GM12878 (cell line): ENCODE measurements around the gene FKBP1B. TPM values are rescaled to one million over a fixed set of nuclear protein-coding genes. Genes with fewer than 3 reads are reported as not detected.

ENCODE experiments used
- ATAC-seq: fragments of 200-7000 bp; cut with Tn5 transposase; 3 replicates; pipeline ENCODE4 v1.9.1; 2020; ENCODE audit warnings: mild to moderate bottlenecking, moderate library complexity
- BruUV-seq: library from RNA; stranded (reverse); fragments of 400-500 nt; replicated peaks from 2 replicates; lab custom pipeline; 2021; lab: Mats Ljungman, UMichigan
- CTCF ChIA-PET: fragments of 300-600 bp; sonication (Branson Sonifier 250); formaldehyde crosslinking; extraction: SDS; loops from one replicate; lab custom pipeline; 2021; ENCODE audit warnings: inconsistent platforms; lab: Yijun Ruan, JAX
- POLR2A ChIA-PET: fragments of 350-600 bp; formaldehyde crosslinking; extraction: SDS; loops from one replicate; lab custom pipeline; 2021; ENCODE audit warnings: inconsistent platforms; lab: Charles Lee
- RAD21 ChIA-PET: fragments of 300-600 bp; sonication (Branson Sonifier 250); formaldehyde crosslinking; loops from one replicate; lab custom pipeline; 2023; ENCODE audit warnings: antibody characterized with exemption; ENCODE audit not compliant: unreplicated experiment; lab: Charles Lee
- SMC1A ChIA-PET: fragments of 300-600 bp; sonication (Branson Sonifier 250); formaldehyde crosslinking; loops from one replicate; lab custom pipeline; 2023; ENCODE audit not compliant: unreplicated experiment, uncharacterized antibody; lab: Charles Lee
- DNase-seq: peaks from one replicate; pipeline ENCODE4 v3.0.0-alpha.2; 2011; ENCODE audit warnings: low read depth, low spot score
- FAIRE-seq: peaks from 3 replicates; lab custom pipeline; 2011; peaks lifted over from hg19 to GRCh38; lab: Jason Lieb, UNC
- H2AFZ ChIP-seq: 2 replicates; pipeline ENCODE4 v1.6.0; 2011; ENCODE audit warnings: low read depth, low read length, control low read depth; ENCODE audit not compliant: control insufficient read depth
- H3K27ac ChIP-seq: 2 replicates; pipeline ENCODE4 v1.5.1; 2011; ENCODE audit warnings: control low read depth; ENCODE audit not compliant: control insufficient read depth, insufficient read depth
- H3K27me3 ChIP-seq, 2 experiments: replicated peaks in 1 of 2; 2 replicates each; pipeline versions ENCODE4 v1.6.0 to v1.6.1; 2011; ENCODE audit warnings: low read length in 1 of 2; ENCODE audit not compliant: control insufficient read depth in 2 of 2, insufficient read depth in 2 of 2
- H3K36me3 ChIP-seq, 2 experiments: 2 replicates each; pipeline ENCODE4 v1.5.1; 2011; ENCODE audit warnings: low read length in 1 of 2; ENCODE audit not compliant: control insufficient read depth in 2 of 2, insufficient read depth in 2 of 2
- H3K4me1 ChIP-seq: 2 replicates; pipeline ENCODE4 v1.6.1; 2011; ENCODE audit warnings: mild to moderate bottlenecking, low read length, moderate library complexity, mixed read lengths; ENCODE audit not compliant: control insufficient read depth, insufficient read depth
- H3K4me2 ChIP-seq: 2 replicates; pipeline ENCODE4 v1.6.0; 2011; ENCODE audit warnings: control low read depth; ENCODE audit not compliant: control insufficient read depth, insufficient read depth
- H3K4me3 ChIP-seq: fragments of 200-600 bp; sonication (generic); 2 replicates; pipeline ENCODE4 v1.5.1; 2016
- H3K79me2 ChIP-seq: 2 replicates; pipeline ENCODE4 v1.6.0; 2011; ENCODE audit warnings: low read length; ENCODE audit not compliant: control insufficient read depth, insufficient read depth
- H3K9ac ChIP-seq: 2 replicates; pipeline ENCODE4 v1.8.0; 2011; ENCODE audit warnings: low read length, control low read depth, mixed read lengths; ENCODE audit not compliant: control insufficient read depth, insufficient read depth
- H3K9me3 ChIP-seq: replicated peaks from 3 replicates; pipeline ENCODE4 v1.5.1; 2011; ENCODE audit warnings: mild to moderate bottlenecking, low read length; ENCODE audit not compliant: control insufficient read depth, insufficient read depth
- H4K20me1 ChIP-seq: 2 replicates; pipeline ENCODE4 v1.6.0; 2011; ENCODE audit not compliant: control insufficient read depth, insufficient read depth
- BMI1 ChIP-seq: fragments of 450-650 bp; IDR thresholded peaks from 2 replicates; pipeline ENCODE4 v1.6.1; 2016; ENCODE audit warnings: mild to moderate bottlenecking, moderate library complexity, borderline replicate concordance
- IKZF1 ChIP-seq: fragments of 450-650 bp; conservative IDR thresholded peaks from 2 replicates; pipeline ENCODE4 v1.6.1; 2017; ENCODE audit warnings: antibody characterized with exemption, mild to moderate bottlenecking
- MEF2A ChIP-seq: IDR thresholded peaks from 2 replicates; pipeline ENCODE4 v1.6.1; 2011; ENCODE audit warnings: low read depth, mild to moderate bottlenecking, low read length, moderate library complexity; ENCODE audit not compliant: insufficient read depth
- NRF1 ChIP-seq: conservative IDR thresholded peaks from 2 replicates; pipeline ENCODE4 v1.6.1; 2011; ENCODE audit warnings: mild to moderate bottlenecking, low read depth, low read length, improper control_type of control experiment
- RAD21 ChIP-seq: IDR thresholded peaks from 2 replicates; pipeline ENCODE4 v1.6.1; 2011; ENCODE audit warnings: mild to moderate bottlenecking, low read depth, low read length, moderate library complexity; ENCODE audit not compliant: insufficient read depth
- RB1 ChIP-seq: fragments of 450-650 bp; formaldehyde crosslinking; IDR thresholded peaks from 2 replicates; pipeline ENCODE4 v1.6.1; 2017; ENCODE audit warnings: mild to moderate bottlenecking, borderline replicate concordance
- RFX5 ChIP-seq: IDR thresholded peaks from 2 replicates; pipeline ENCODE4 v1.6.1; 2011; ENCODE audit warnings: low read depth, low read length, improper control_type of control experiment
- SMC3 ChIP-seq: IDR thresholded peaks from 2 replicates; pipeline ENCODE4 v1.6.1; 2011; ENCODE audit warnings: low read length, improper control_type of control experiment, borderline replicate concordance
- SPI1 ChIP-seq: IDR thresholded peaks from 2 replicates; pipeline ENCODE4 v1.6.1; 2011; ENCODE audit warnings: low read depth, mild to moderate bottlenecking, low read length, moderate library complexity, borderline replicate concordance; ENCODE audit not compliant: insufficient read depth
- TCF3 ChIP-seq: IDR thresholded peaks from 2 replicates; pipeline ENCODE4 v1.6.1; 2012; ENCODE audit warnings: low read depth, mild to moderate bottlenecking, low read length, borderline replicate concordance; ENCODE audit not compliant: insufficient read depth
- YBX1 ChIP-seq: fragments of 450-650 bp; IDR thresholded peaks from 2 replicates; pipeline ENCODE4 v1.6.1; 2016; ENCODE audit warnings: antibody characterized with exemption
- ZBTB33 ChIP-seq: fragments of 450-650 bp; IDR thresholded peaks from 2 replicates; pipeline ENCODE4 v1.6.1; 2017; ENCODE audit warnings: mild to moderate bottlenecking
- WGBS: methylation state at CpG from one replicate; pipeline ENCODE4 v1.1.6; 2016; ENCODE audit warnings: low lambda C conversion rate; ENCODE audit not compliant: insufficient replicate concordance, insufficient coverage; ENCODE audit errors: missing lambda C conversion rate; 5-methylcytosine and 5-hydroxymethylcytosine counted together
- in situ Hi-C: fragments of 300-500 bp; cut with MboI; formaldehyde crosslinking; loops from 9 replicates; pipeline ENCODE4 v1.14.3; 2018; ENCODE audit warnings: mixed read lengths
- intact Hi-C: fragments of 100-400 bp; cut with micrococcal nuclease; formaldehyde crosslinking; loops from one replicate; pipeline ENCODE4 v1.14.2; 2022; ENCODE audit not compliant: unreplicated experiment
- polyA plus RNA-seq, 11 experiments: library from polyadenylated mRNA; depleted of rRNA in 4 of 11; unstranded in 6 of 11; stranded (reverse) in 5 of 11; fragments of >200 nt; fragmentation: Nextera tagmentation in 4 of 11; fragmentation: Illumina TruSeq in 1 of 11; extraction: Ambion mirVana in 4 of 11; extraction: Trizol in 1 of 11; gene quantifications; 1 replicate in 1 of 11; 2 replicates in 10 of 11; pipeline versions ENCODE4 v1.2.1 to v1.2.3, GENCODE V29; 2011 to 2016; ENCODE audit warnings: inconsistent platforms in 2 of 11, missing spikeins in 2 of 11, low read depth in 1 of 11
- total RNA-seq, 4 experiments: library from RNA; depleted of rRNA in 3 of 4; stranded (reverse); fragments of >200 nt in 3 of 4; fragmentation: Illumina TruSeq in 1 of 4; extraction: Trizol in 1 of 4; gene quantifications; 2 replicates each; pipeline versions ENCODE4 v1.2.1 to v1.2.3, GENCODE V29; 2013 to 2021

FKBP1B gene
- total and polyA plus RNA-seq, 10 of the 15 experiments (the other 5 are each of a cell fraction or from before 2014, with no cell fraction given) = 0.18 to 0.53 (median 0.24) TPM

DNA sequence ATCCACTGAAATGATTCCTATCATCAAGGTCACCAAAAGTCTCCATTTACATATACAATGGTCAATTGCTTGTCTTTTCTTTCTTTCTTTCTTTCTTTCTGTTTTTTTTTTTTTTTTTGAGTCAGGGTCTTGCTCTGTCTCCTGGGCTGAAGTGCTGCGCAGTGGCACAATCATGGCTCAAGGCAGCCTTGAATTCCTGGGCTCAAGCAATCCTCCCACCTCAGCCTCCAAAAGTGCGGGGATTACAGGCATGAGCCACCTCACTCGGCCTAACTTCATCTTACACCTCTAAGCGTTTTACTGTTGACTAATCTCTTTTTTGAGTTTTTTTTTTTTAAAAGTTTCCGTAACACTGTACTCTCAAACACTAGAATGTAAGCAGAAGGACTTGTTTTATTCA is 25.7 kb downstream of the FKBP1B start:
- ChIA-PET SMC1A (no interaction called here), POLR2A (no interaction called here), RAD21 (interaction anchor here (0.7 to 2.6 kb wide), 2 partner anchors 9 to 149 kb away, joined by 3 to 45 read pairs; partner anchors contain the start of genes ATAD2B and TP53I3), CTCF (no interaction called here)
- no peaks in the 10 kb centered on the region for H4K20me1 ChIP-seq
- in situ Hi-C loops = no loop called here
- H3K79me2 ChIP-seq = peaks cover 27% of the 10 kb centered on the region
- no peaks in the 10 kb centered on the region for H3K27me3 ChIP-seq
- no TSS peak for BruUV-seq
- intact Hi-C loops = no loop called here
- H2AFZ ChIP-seq = no peak overlapping the region
- TF ChIP-seq RB1 (no peak), RAD21 (no peak)
- FAIRE-seq (no peak), DNase-seq (no peak), ATAC-seq (no peak)
- peak overlapping the region; percentile 93 for H3K9ac ChIP-seq
- peak overlapping the region; percentile 85; the same call in 1 of the 2 replicates for H3K27ac ChIP-seq
- H3K36me3 ChIP-seq = no peaks in the 10 kb centered on the region; a peak in 1 of 4 replicates
- H3K9me3 ChIP-seq = no peaks in the 10 kb centered on the region; the same call in 2 of the 3 replicates
- peak overlapping the region; percentile 89 for H3K4me3 ChIP-seq
- H3K4me1 ChIP-seq = peaks cover 9% of the 10 kb centered on the region
- H3K4me2 ChIP-seq = peak overlapping the region; percentile 89
- 26% methylated on average over 4 of the region's 5 CpGs for WGBS

- in situ Hi-C loops = no loop called here
- TF ChIP-seq RFX5 (peak; percentile 62; the same call in 1 of the 2 replicates), MEF2A (peak; percentile 83), SPI1 (peak; percentile 55; the same call in 1 of the 2 replicates), IKZF1 (peak; percentile 97), NRF1 (no peak; the same call in 1 of the 2 replicates), SMC3 (no peak), BMI1 (no peak), ZBTB33 (peak; percentile 81), TCF3 (no peak), YBX1 (no peak)
Observed at GRCh38 chr2:24075915-24076848, 26.6 kb downstream of the FKBP1B start, which contains the start of gene SF3B6. SF3B6 (minus strand) TSS chr2:24076326; CDS start chr2:24076229, 97 bp downstream.

More at GRCh38 chr2:24075915-24076848, 26.6 kb downstream of the FKBP1B start, which contains the start of gene SF3B6:
- under 1% methylated on average over 54 of the region's 64 CpGs for WGBS
- Histone ChIP-seq H3K79me2 (peaks cover 27% of the 10 kb centered on the region), H3K27me3 (no peaks in the 10 kb centered on the region), H3K9me3 (no peaks in the 10 kb centered on the region; the same call in 2 of the 3 replicates), H3K4me3 (peak within 1 kb of the TSS; percentile 89), H2AFZ (peak within 1 kb of the TSS; percentile 97), H3K36me3 (no peaks in the 10 kb centered on the region; a peak in 1 of 4 replicates), H4K20me1 (no peaks in the 10 kb centered on the region), H3K9ac (peak within 1 kb of the TSS; percentile 93), H3K4me2 (peak within 1 kb of the TSS; percentile 89), H3K27ac (peak within 1 kb of the TSS; percentile 85), H3K4me1 (peaks cover 9% of the 10 kb centered on the region)
- ATAC-seq (peak; percentile 95), FAIRE-seq (peak; percentile 90), DNase-seq (peak; percentile 98)
- POLR2A ChIA-PET = interaction anchor here (0.5 to 2.0 kb wide), 11 partner anchors 8 to 308 kb away, joined by 3 to 16 read pairs (median 4); partner anchors contain the start of genes ATAD2B, TP53I3 and WDCP
- TSS peak; percentile 78 for BruUV-seq
- SMC1A ChIA-PET = interaction anchor here (0.8 to 4.0 kb wide), 7 partner anchors 29 to 243 kb away, joined by 3 to 24 read pairs (median 3); partner anchors contain the start of genes ATAD2B and WDCP
- CTCF ChIA-PET = interaction anchor here (1.4 to 3.8 kb wide), 5 partner anchors 8 to 252 kb away, joined by 5 to 34 read pairs (median 12); partner anchors contain the start of genes ATAD2B, TP53I3 and WDCP
- RAD21 ChIA-PET = interaction anchor here (0.5 to 2.6 kb wide), 13 partner anchors 8 to 301 kb away, joined by 3 to 45 read pairs (median 4); partner anchors contain the start of genes ATAD2B, FAM228B, PFN4 and TP53I3
- intact Hi-C loops = loop anchor here (1.0 to 2.0 kb wide), 2 partner anchors 29 to 149 kb away; partner anchors contain the start of genes ATAD2B and WDCP
